DMS53 treated with DMSO at 0.1 percent for 48 hours (cell line): Measurements from ENCODE around the gene TGOLN2.

Experiments used
- DNase-seq: peaks from one replicate; lab custom pipeline; 2025; ENCODE audit not compliant: unreplicated experiment; lab: John Stamatoyannopoulos, UW

TGOLN2 gene

DNA sequence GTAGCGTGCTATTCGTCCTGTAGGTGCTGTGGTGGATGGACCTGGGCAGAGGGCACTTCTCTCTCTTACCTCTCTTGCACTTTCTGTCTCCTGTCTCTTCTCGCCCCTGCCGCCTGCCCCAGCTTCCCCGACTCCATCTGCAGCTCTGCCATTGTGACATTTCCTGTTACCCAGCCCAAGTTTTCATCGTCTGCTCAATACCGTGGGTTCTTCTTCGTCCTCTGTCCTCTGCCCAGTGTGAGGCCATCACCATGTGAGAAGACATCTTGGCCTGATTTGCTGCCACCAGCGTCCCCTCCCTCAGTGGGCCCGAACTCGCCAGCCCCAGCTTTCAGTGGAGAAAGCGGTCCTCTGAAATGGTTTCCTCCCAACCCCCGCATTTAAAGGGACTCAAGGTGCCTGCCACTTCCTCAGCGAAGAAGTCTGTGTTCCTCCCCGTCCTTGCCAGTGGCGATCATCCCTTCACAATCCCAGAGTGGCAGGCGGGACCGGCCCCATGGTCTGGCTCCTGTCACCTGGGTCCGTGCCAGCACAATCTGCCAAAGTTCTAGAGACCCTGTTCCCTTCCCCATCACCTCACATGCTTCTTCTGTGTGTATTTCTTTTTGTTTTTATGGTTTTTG lies 18.0 kb downstream of the TGOLN2 start:
- DNase-seq: no peak

DNA sequence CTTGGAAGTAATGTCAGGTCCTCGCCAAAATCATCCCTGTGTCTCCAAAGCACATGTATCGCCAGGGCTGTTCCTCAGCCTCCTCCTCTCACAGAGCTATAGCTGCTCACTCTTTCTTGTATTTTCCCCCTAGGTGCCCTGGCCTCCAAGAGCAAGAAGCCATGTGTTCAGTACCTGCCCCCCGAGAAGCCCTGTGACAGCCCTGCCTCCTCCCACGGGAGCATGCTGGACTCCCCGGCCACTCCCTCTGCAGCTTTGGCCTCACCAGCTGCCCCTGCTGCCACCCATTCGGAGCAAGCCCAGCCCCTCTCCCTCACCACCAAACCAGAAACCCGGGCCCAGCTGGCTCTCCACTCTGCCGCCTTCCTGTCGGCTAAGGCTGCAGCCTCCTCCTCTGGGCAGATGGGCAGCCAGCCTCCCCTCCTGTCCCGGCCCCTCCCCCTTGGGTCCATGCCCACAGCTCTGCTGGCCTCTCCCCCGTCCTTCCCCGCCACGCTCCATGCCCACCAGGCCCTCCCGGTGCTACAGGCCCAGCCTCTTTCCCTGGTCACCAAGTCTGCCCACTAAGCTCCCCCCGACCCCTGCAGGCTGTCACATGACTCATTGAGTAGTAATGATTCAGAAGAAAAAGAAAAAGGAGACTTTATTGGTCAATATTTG lies 18.8 kb downstream of the TGOLN2 start:
- peak; percentile 88 for DNase-seq

- DNase-seq: no peak
Observed at GRCh38 chr2:85308201-85308600, 19.6 kb downstream of the TGOLN2 start.

GRCh38 chr2:85307527-85307897 lies 20.3 kb downstream of the TGOLN2 start:
- DNase-seq: peak; percentile 24

GRCh38 chr2:85303780-85304531 lies 23.8 kb downstream of the TGOLN2 start:
- no peak for DNase-seq

DNA sequence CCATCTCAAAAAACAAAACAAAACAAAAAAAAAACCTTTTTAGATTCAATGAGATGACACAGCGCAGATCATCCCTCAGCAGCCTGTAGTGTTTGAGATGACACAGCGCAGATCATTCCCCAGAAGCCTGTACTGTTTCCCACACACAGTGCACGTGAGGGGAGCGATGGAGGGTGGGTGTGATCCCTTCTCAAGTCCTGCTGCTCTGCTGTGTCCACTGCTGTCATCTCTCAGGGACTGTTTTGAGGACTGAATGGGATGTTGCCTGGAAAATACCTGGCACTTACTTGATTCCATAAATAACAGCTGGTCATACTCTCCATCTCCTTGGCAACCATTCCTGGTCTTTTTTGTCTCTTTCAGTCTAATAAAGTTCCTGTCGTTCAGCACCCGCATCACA lies 25.7 kb downstream of the TGOLN2 start:
- DNase-seq: no peak

DNA sequence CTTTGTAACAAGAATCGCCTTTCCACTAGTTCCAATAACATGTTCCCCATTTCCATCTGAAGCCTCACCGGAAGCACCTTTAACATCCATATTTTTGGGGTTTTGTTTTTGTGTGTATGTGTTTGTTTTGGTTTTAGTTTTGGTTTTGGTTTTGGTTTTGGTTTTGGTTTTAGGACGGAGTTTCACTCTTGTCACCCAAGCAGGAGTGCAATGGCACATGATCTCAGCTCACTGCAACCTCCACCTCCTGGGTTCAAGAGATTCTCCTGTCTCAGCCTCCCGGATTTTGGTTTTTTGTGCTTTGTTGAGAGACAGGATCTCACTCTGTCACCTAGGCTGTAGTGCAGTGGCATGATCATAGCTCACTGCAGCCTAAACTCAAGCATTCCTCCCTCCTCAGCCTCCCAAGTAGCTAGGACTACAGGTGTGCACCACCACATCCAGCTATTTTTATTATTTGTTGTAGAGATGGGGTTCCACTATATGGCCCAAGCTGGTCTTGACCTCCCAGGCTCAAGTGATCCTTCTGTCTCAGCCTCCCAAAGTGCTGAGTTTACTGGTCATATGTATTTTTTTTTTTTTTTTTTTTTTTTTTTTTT lies 36.3 kb downstream of the TGOLN2 start:
- DNase-seq: no peak

- DNase-seq: no peak
Observed at GRCh38 chr2:85288244-85288725, 39.5 kb downstream of the TGOLN2 start.

DNA sequence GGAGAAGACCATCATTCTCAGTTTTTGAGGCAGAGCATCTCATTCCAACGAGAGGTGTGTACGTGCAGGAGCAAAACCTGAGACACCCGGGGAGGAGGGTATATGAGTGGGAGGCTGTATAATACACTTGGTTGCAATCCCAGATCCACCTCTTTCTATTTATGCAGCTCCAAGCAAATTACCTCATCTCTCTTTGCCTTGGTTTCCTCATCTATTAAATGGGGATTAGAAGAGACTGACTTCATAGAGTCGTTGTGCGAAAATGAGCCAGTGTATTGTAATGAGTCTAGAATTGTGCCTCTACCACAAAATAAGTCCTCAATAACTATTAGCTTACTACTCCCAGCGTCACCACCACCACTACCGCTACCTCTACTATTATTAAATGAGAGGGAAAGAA lies 40.1 kb downstream of the TGOLN2 start:
- no peak for DNase-seq

DNA sequence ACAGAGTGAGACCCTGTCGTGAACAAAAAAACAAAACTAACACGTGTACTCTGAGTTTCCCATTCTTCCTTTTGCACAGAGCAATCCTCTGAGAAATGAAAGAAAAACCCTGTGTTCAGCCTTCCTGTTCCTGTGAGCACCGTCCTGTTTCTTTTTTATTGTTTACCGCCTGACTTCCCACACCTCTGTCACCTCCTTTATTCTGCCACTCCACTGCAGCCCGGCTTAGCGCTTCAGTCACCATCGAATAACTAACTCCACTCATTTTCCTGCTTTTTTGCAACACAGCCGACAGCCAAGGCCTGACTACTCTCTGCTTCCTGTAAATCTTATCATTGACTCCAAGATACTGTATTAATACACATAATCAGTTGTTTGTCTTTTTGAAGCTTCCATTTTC lies 40.9 kb downstream of the TGOLN2 start:
- no peak for DNase-seq

DNA sequence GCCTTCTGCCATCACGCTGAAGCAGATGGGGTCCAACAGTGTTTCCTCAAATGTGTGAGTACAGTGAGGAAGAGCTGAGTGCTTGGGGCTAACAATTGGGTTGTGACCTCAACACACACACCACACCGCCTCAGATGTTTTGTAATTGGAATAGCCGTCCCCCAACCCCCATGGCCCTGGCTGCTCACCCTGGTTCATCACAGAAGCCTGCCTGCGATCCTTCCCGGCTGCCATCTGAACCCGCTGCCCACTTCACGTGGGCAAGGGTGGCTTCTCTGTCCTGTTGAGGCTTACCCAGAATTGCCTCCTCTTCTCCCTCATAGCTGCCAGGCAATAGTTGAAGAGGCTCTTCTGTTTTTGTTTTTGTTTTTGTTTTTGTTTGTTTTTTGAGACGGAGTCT lies 44.1 kb downstream of the TGOLN2 start:
- no peak for DNase-seq

DNA sequence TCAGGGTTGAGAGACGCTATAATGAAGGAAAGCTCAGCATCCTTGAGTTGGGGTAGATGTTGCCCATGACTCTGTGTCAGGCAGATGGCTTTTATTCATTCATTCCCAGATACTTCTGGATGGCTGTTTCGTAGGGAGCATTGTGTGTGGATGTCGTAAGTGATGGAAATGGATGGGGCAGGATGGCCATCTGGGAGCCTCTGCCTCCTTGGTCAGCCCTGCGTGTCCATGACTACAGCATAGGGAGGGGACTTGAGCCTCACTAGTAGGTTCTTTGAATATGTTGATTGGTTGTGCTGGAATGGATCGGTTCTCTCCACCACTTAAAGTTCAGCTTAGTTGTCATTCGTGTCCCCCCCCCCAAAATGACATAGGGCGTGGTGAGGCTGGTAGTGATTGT lies 44.9 kb downstream of the TGOLN2 start:
- no peak for DNase-seq

DNA sequence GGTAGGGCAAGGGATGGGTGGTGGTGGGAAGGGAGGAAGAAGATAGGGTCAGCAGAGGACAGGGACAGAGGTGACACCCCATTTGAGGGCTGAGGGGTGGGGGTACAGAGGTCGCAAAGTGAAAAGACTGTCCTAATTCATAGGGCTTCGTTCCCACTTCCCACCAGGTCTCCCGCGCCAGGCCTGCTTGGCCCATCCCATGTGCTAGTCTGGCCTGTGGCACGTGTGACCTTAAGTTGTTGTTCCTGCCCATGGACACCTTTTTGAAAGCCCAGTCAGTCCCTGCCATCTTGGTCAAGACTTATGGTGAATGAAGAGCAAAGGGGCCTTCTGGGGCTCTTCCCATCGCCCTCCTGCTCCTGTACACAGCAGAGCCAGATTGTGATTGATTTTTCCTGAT lies 46.2 kb downstream of the TGOLN2 start:
- DNase-seq: no peak

DNA sequence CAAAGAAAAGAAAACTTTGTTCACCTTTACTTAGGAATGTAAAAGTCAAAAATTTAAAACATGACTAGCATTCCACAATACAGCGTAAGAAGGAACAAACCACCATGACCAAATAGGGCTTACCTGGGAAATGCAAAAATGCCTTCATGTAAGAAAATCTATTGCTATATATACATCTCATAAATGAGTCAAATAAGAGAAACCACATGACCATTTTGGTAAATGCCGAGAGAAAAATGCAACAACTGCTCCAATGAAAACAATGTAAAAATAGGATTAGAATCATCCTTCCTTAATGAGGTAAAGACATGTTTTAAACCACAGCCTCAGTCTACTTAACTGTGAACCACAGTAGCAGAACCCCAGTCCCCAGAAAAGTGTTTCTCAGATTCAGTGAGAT lies 49.4 kb downstream of the TGOLN2 start:
- no peak for DNase-seq

- DNase-seq: no peak
Observed at GRCh38 chr2:85277416-85278158, 50.2 kb downstream of the TGOLN2 start.

- no peak for DNase-seq
Observed at GRCh38 chr2:85276571-85277118, 51.1 kb downstream of the TGOLN2 start.

GRCh38 chr2:85275984-85276540 lies 51.7 kb downstream of the TGOLN2 start:
- no peak for DNase-seq

DNA sequence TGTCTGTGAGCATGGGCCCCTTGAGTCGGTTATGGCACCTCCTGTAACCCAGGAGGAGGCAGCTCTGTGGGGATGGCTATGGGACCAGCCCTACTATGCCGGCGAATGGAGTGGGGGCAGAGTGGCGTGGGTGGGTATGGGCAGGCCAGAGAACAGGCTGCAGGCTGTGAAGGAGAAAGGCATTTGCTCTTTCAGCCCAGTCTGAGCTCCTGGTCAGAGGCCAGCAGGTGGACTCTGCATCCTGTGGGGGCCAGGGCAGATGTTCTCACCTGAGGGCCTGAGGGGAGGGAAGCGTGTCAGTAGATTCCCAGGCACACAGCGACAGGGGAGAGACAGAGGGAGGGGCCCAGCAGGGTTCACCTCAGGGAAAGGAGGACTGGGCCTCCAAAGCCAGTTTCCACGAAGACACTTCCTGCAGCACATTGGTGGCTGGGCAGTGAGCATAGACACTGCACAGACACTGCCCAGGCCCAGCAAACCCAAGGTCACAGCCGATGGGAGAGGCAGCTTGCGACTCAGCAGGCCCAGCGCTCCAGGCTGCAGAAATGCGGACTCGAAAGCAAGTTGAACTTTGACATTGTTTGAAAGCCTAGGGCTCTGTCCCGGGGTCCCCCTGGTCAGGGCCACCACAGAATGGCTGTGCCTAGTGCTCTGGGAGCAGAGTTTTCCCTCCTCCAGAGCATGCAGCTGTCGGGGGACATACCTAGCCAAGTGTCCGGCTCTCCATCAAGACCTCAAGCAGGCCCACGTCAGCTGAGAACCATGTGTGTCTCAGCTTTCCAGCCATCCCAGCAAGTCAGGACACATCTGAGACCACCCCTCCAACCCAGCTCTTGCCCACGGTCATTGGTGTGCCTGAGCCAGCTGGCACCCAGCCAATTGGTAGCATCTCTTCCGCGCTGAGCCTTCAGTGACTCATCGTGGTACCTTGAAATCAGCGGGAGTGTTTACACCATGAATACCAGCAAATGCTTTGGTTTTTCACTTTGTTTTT lies 53.8 kb downstream of the TGOLN2 start:
- peak; percentile 20 for DNase-seq

DNA sequence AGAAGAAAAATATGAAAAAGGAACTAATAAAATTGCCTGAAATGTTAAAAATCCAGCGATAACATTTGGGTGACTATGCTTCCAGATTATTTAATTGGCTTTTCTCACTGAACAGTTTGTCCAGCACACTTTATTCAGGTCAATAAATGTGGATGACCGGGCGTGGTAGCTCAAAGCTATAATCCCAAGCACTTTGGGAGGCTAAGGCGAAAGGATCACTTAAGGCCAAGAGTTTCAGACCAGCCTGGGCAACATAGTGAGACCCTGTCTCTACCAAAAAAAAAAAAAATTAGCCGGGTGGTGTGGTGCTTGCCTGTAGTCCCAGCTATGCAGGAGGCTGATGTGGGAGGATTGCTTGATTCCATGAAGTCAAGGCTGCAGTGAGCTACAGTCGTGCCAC lies 55.4 kb downstream of the TGOLN2 start:
- DNase-seq: no peak
